Activated gamma-delta T cell (primary cell): ENCODE measurements around the gene SMAD2.

ENCODE experiments used
- DNase-seq: peaks from one replicate; lab custom pipeline; 2025; lab: John Stamatoyannopoulos, UW

The SMAD2 gene

GRCh38 chr18:47842836-47843235, 87.6 kb downstream of the SMAD2 start:
- no peak for DNase-seq

- DNase-seq = no peak
These were observed 92.1 kb downstream of the SMAD2 start for GRCh38 chr18:47838396-47838795.

GRCh38 chr18:47832348-47832747, 98.1 kb downstream of the SMAD2 start:
- no peak for DNase-seq

- no peak for DNase-seq
These were observed 99.1 kb downstream of the SMAD2 start for GRCh38 chr18:47831351-47831750.

GRCh38 chr18:47830772-47831171, 99.7 kb downstream of the SMAD2 start:
- DNase-seq = no peak

GRCh38 chr18:47829831-47830230, 100.6 kb downstream of the SMAD2 start:
- DNase-seq = no peak

GRCh38 chr18:47828031-47828430, 102.4 kb downstream of the SMAD2 start:
- peak; percentile 9 for DNase-seq

GRCh38 chr18:47826157-47827074, 104.0 kb downstream of the SMAD2 start:
- DNase-seq = no peak

- DNase-seq = no peak
These were observed 109.1 kb downstream of the SMAD2 start for GRCh38 chr18:47821314-47821713.

GRCh38 chr18:47817795-47818077, 112.7 kb downstream of the SMAD2 start:
- no peak for DNase-seq

- no peak for DNase-seq
These were observed 113.3 kb downstream of the SMAD2 start for GRCh38 chr18:47817017-47817794.

- no peak for DNase-seq
These were observed 114.8 kb downstream of the SMAD2 start for GRCh38 chr18:47815486-47816270.

- no peak for DNase-seq
These were observed 121.0 kb downstream of the SMAD2 start for GRCh38 chr18:47809420-47809819.

- DNase-seq = no peak
These were observed 127.7 kb downstream of the SMAD2 start for GRCh38 chr18:47802802-47803201.

GRCh38 chr18:47801817-47802216, 128.6 kb downstream of the SMAD2 start:
- DNase-seq = no peak

- DNase-seq = no peak
These were observed 129.7 kb downstream of the SMAD2 start for GRCh38 chr18:47800756-47801155.

- no peak for DNase-seq
These were observed 130.2 kb downstream of the SMAD2 start for GRCh38 chr18:47800248-47800647.

GRCh38 chr18:47799376-47799775, 131.1 kb downstream of the SMAD2 start:
- DNase-seq = no peak

GRCh38 chr18:47798366-47798765, 132.1 kb downstream of the SMAD2 start:
- DNase-seq = no peak

- DNase-seq = no peak
These were observed 133.3 kb downstream of the SMAD2 start for GRCh38 chr18:47797126-47797525.

GRCh38 chr18:47795434-47795814, 135.0 kb downstream of the SMAD2 start:
- DNase-seq = no peak

- no peak for DNase-seq
These were observed 135.6 kb downstream of the SMAD2 start for GRCh38 chr18:47794725-47795433.
